HG02943 (cell line): ENCODE data around the gene CLIP1.
"Not testable (repeated sequence)": the region's sequence is repeated elsewhere in the genome, so short reads cannot be mapped to it uniquely, and the experiment has no call there.

Experiments
- ATAC-seq: cut with Tn5 transposase; IDR thresholded peaks from one replicate; pipeline ENCODE4 v1.9.1; 2021; ENCODE audit warnings: mild to moderate bottlenecking, low read depth, moderate library complexity; ENCODE audit not compliant: unreplicated experiment

CLIP1 gene

GRCh38 chr12:122266230-122266901 is 156.1 kb downstream of the CLIP1 start, which contains the start of gene VPS33A:
Gene VPS33A, minus strand, starts transcription at chr12:122266494. Its CDS starts 86 bp downstream, at chr12:122266408.
- peak; percentile 81 for ATAC-seq

GRCh38 chr12:122265886-122266229 is 156.6 kb downstream of the CLIP1 start:
- ATAC-seq: peak; percentile 31

- no peak for ATAC-seq
Observed at GRCh38 chr12:122265476-122265875, 157.0 kb downstream of the CLIP1 start.

GRCh38 chr12:122260735-122261134 is 161.7 kb downstream of the CLIP1 start:
- not testable (repeated sequence) for ATAC-seq

GRCh38 chr12:122258939-122259338 is 163.5 kb downstream of the CLIP1 start:
- ATAC-seq: not testable (repeated sequence)

- not testable (repeated sequence) for ATAC-seq
Observed at GRCh38 chr12:122258462-122258861, 164.0 kb downstream of the CLIP1 start.

GRCh38 chr12:122250536-122250935 is 171.9 kb downstream of the CLIP1 start:
- ATAC-seq: no peak

- ATAC-seq: no peak
Observed at GRCh38 chr12:122250047-122250446, 172.4 kb downstream of the CLIP1 start.

GRCh38 chr12:122245553-122245952 is 176.9 kb downstream of the CLIP1 start:
- ATAC-seq: no peak

GRCh38 chr12:122244565-122245371 is 177.7 kb downstream of the CLIP1 start:
- ATAC-seq: no peak

- ATAC-seq: no peak
Observed at GRCh38 chr12:122243965-122244364, 178.5 kb downstream of the CLIP1 start.

GRCh38 chr12:122238861-122239260 is 183.6 kb downstream of the CLIP1 start:
- no peak for ATAC-seq

- no peak for ATAC-seq
Observed at GRCh38 chr12:122235741-122236140, 186.7 kb downstream of the CLIP1 start.

- ATAC-seq: no peak
Observed at GRCh38 chr12:122232691-122233090, 189.8 kb downstream of the CLIP1 start.

- no peak for ATAC-seq
Observed at GRCh38 chr12:122230798-122231197, 191.7 kb downstream of the CLIP1 start.

- no peak for ATAC-seq
Observed at GRCh38 chr12:122228092-122228491, 194.4 kb downstream of the CLIP1 start.

- ATAC-seq: no peak
Observed at GRCh38 chr12:122227341-122227740, 195.1 kb downstream of the CLIP1 start.

GRCh38 chr12:122226366-122227125 is 195.9 kb downstream of the CLIP1 start:
- no peak for ATAC-seq

- peak; percentile 89 for ATAC-seq
Observed at GRCh38 chr12:122225683-122226365, 196.6 kb downstream of the CLIP1 start, which contains the start of gene DIABLO. Gene DIABLO, minus strand, starts transcription at chr12:122226052. Its CDS starts 38 bp downstream, at chr12:122226014.
